K562 (cell line): ENCODE measurements around the gene CLPSL2. TPM values are rescaled to one million over a fixed set of nuclear protein-coding genes. Genes with fewer than 3 reads are reported as not detected.
A peak's percentile ranks its signal among the peaks of the same experiment; 100 is the strongest.

Experiments
- AFF1 ChIP-seq, 2 experiments: fragments of 450-650 bp; IDR thresholded peaks; 2 replicates each; pipeline ENCODE4 v1.6.1; 2018; ENCODE audit warnings: mild to moderate bottlenecking in 2 of 2, low read depth in 1 of 2; ENCODE audit not compliant: partially characterized antibody in 2 of 2
- CBFB ChIP-seq: sonication (generic); formaldehyde crosslinking; IDR thresholded peaks from 2 replicates; pipeline ENCODE4 v1.4.0; 2020; ENCODE audit warnings: mild to moderate bottlenecking, missing genetic modification reagents
- CGGBP1 ChIP-seq: fragments of 250-450 bp; sonication (Bioruptor Pico); IDR thresholded peaks from 2 replicates; pipeline ENCODE4 v1.9.0; 2021; ENCODE audit warnings: mild to moderate bottlenecking
- CUX1 ChIP-seq: fragments of 200-800 bp; sonication (Bioruptor generic); IDR thresholded peaks from 2 replicates; pipeline ENCODE4 v1.6.1; 2016; ENCODE audit warnings: missing genetic modification characterization, missing compliant biosample characterization
- HINFP ChIP-seq: fragments of 450-650 bp; conservative IDR thresholded peaks from 2 replicates; pipeline ENCODE4 v1.6.1; 2016; ENCODE audit warnings: missing genetic modification characterization, low read depth, mild to moderate bottlenecking, control low read depth, missing compliant biosample characterization
- MECOM ChIP-seq: fragments of 250-450 bp; sonication (Bioruptor Pico); IDR thresholded peaks from 2 replicates; pipeline ENCODE4 v1.8.0; 2022; ENCODE audit warnings: inconsistent platforms
- PML ChIP-seq: IDR thresholded peaks from 2 replicates; pipeline ENCODE4 v1.6.1; 2012; ENCODE audit warnings: low read length, inconsistent platforms
- SLC30A9 ChIP-seq: fragments of 250-450 bp; sonication (Bioruptor Pico); IDR thresholded peaks from 2 replicates; pipeline ENCODE4 v1.8.0; 2022; ENCODE audit warnings: mild to moderate bottlenecking, moderate library complexity
- SPI1 ChIP-seq: IDR thresholded peaks from 2 replicates; pipeline ENCODE4 v1.6.1; 2011; ENCODE audit warnings: low read depth, low read length, control low read depth, borderline replicate concordance
- TSHZ1 ChIP-seq: fragments of 250-450 bp; sonication (Bioruptor Pico); IDR thresholded peaks from 2 replicates; pipeline ENCODE4 v1.4.0; 2020; ENCODE audit warnings: mild to moderate bottlenecking, moderate library complexity
- ZNF239 ChIP-seq: fragments of 250-450 bp; sonication (Bioruptor Pico); IDR thresholded peaks from 2 replicates; pipeline ENCODE4 v1.4.0; 2020; ENCODE audit warnings: mild to moderate bottlenecking
- ZNF384 ChIP-seq: IDR thresholded peaks from 2 replicates; pipeline ENCODE4 v1.6.1; 2012; ENCODE audit warnings: low read depth, low read length, improper control_type of control experiment
- polyA plus RNA-seq, 8 experiments: library from polyadenylated mRNA; depleted of rRNA in 4 of 8; stranded (reverse) in 5 of 8; unstranded in 3 of 8; fragments of >200 nt; fragmentation: Nextera tagmentation in 2 of 8; fragmentation: Illumina TruSeq in 1 of 8; extraction: Ambion mirVana in 2 of 8; extraction: Trizol in 1 of 8; gene quantifications; 2 replicates each; pipeline versions ENCODE4 v1.2.1 to v1.2.3, GENCODE V29; 2011 to 2014; ENCODE audit warnings: inconsistent platforms in 1 of 8, missing spikeins in 1 of 8
- total RNA-seq, 7 experiments: library from RNA; depleted of rRNA in 6 of 7; stranded (reverse); fragments of >200 nt in 6 of 7; fragmentation: Illumina TruSeq in 2 of 7; extraction: Trizol in 2 of 7; gene quantifications; 2 replicates each; pipeline versions ENCODE4 v1.2.1 to v1.2.3, GENCODE V29; 2011 to 2021; ENCODE audit warnings: low replicate concordance in 1 of 7

The CLPSL2 gene
- total and polyA plus RNA-seq, 9 of the 15 experiments (the other 6 are each of a cell fraction or from before 2014, with no cell fraction given) = not detected

GRCh38 chr6:35727231-35727934, 49.0 kb upstream of the CLPSL2 start (continued):
- TF ChIP-seq TSHZ1 (CRISPR knock-in tag) (no peak), SPI1 (no peak), ZNF239 (CRISPR knock-in tag) (no peak), AFF1 (IDR thresholded peaks at IDR 0.05; ENCODE audit: low read depth in 1 of 2, partially characterized antibody in 2 of 2) (no peak), CBFB (no peak), HINFP (tag) (no peak), PML (no peak), ZNF384 (no peak), MECOM (CRISPR knock-in tag) (0 out of 2 replicates have a peak, but pooled peaks have one; percentile 48), CGGBP1 (no peak), SLC30A9 (CRISPR knock-in tag) (no peak), CUX1 (CRISPR knock-in tag) (no peak)
